Muscle of back (tissue), 13 donors: ENCODE data around the gene TMUB1. TPM values are rescaled to one million over a fixed set of nuclear protein-coding genes. Genes with fewer than 3 reads are reported as not detected.

Source experiments
- DNase-seq, 3 donors: peaks; one replicate each; pipeline versions ENCODE4 v3.0.0 to v3.0.0-alpha.2; 2013
- long read RNA-seq, 9 donors: transcript quantifications; one replicate each; lab custom pipeline, GENCODE V29; 2026
- polyA plus RNA-seq, 10 donors: library from polyadenylated mRNA; unstranded; fragments of 120-200 nt; gene quantifications; one replicate each; pipeline ENCODE4 v1.2.1, GENCODE V29; 2013; ENCODE audit not compliant: insufficient read length in 10 of 10

TMUB1 gene, protein sequence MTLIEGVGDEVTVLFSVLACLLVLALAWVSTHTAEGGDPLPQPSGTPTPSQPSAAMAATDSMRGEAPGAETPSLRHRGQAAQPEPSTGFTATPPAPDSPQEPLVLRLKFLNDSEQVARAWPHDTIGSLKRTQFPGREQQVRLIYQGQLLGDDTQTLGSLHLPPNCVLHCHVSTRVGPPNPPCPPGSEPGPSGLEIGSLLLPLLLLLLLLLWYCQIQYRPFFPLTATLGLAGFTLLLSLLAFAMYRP
- 10 to 100 TPM; 25.3 to 43.1 (median 29.8) TPM for polyA plus RNA-seq
- long read RNA-seq, donor 1, transcript TMUB1-203 (2 exons, 1,549 nt), result minor isoform, 8 of 20 reads
- long read RNA-seq, donor 1, transcript TMUB1-201 (3 exons, 1,353 nt), result major isoform, 10 of 20 reads
- long read RNA-seq, donor 1, partial matches to known transcripts, result 0 of 20 reads
- long read RNA-seq, donor 1, other reads (novel, unspliced or antisense), result 0 of 20 reads
- long read RNA-seq, donor 2, transcript TMUB1-201 (3 exons, 1,353 nt), result major isoform, 15 of 23 reads
- long read RNA-seq, donor 2, transcript TMUB1-203 (2 exons, 1,549 nt), result minor isoform, 8 of 23 reads
- long read RNA-seq, donor 2, partial matches to known transcripts, result 0 of 23 reads
- long read RNA-seq, donor 2, other reads (novel, unspliced or antisense), result 0 of 23 reads
- long read RNA-seq, donor 3, result 0 reads
- long read RNA-seq, donor 4, transcript TMUB1-203 (2 exons, 1,549 nt), result minor isoform, 6 of 22 reads
- long read RNA-seq, donor 4, transcript TMUB1-201 (3 exons, 1,353 nt), result major isoform, 13 of 22 reads
- long read RNA-seq, donor 4, partial matches to known transcripts, result 0 of 22 reads
- long read RNA-seq, donor 4, other reads (novel, unspliced or antisense), result 0 of 22 reads
- long read RNA-seq, donor 5, transcript TMUB1-201 (3 exons, 1,353 nt), result major isoform, 12 of 16 reads
- long read RNA-seq, donor 5, partial matches to known transcripts, result 0 of 16 reads
- long read RNA-seq, donor 5, other reads (novel, unspliced or antisense), result 0 of 16 reads
- long read RNA-seq, donor 6, transcript TMUB1-203 (2 exons, 1,549 nt), result minor isoform, 6 of 24 reads
- long read RNA-seq, donor 6, transcript TMUB1-201 (3 exons, 1,353 nt), result major isoform, 17 of 24 reads
- long read RNA-seq, donor 6, partial matches to known transcripts, result 0 of 24 reads
- long read RNA-seq, donor 6, other reads (novel, unspliced or antisense), result 0 of 24 reads
- long read RNA-seq, donor 7, transcript TMUB1-203 (2 exons, 1,549 nt), result minor isoform, 10 of 24 reads
- long read RNA-seq, donor 7, transcript TMUB1-201 (3 exons, 1,353 nt), result major isoform, 12 of 24 reads
- long read RNA-seq, donor 7, partial matches to known transcripts, result 0 of 24 reads
- long read RNA-seq, donor 7, other reads (novel, unspliced or antisense), result 0 of 24 reads
- long read RNA-seq, donor 8, transcript TMUB1-201 (3 exons, 1,353 nt), result major isoform, 8 of 12 reads
- long read RNA-seq, donor 8, partial matches to known transcripts, result 0 of 12 reads
- long read RNA-seq, donor 8, other reads (novel, unspliced or antisense), result 0 of 12 reads
- long read RNA-seq, donor 9, partial matches to known transcripts, result 0 of 2 reads
- long read RNA-seq, donor 9, other reads (novel, unspliced or antisense), result 0 of 2 reads

GRCh38 chr7:151083071-151083823 is at the start of gene TMUB1:
TMUB1 (minus strand) TSS chr7:151083493; CDS start chr7:151082563, 930 bp downstream.
- DNase-seq, result peak in 2 of 3 donors; percentile 69 to 88

DNA sequence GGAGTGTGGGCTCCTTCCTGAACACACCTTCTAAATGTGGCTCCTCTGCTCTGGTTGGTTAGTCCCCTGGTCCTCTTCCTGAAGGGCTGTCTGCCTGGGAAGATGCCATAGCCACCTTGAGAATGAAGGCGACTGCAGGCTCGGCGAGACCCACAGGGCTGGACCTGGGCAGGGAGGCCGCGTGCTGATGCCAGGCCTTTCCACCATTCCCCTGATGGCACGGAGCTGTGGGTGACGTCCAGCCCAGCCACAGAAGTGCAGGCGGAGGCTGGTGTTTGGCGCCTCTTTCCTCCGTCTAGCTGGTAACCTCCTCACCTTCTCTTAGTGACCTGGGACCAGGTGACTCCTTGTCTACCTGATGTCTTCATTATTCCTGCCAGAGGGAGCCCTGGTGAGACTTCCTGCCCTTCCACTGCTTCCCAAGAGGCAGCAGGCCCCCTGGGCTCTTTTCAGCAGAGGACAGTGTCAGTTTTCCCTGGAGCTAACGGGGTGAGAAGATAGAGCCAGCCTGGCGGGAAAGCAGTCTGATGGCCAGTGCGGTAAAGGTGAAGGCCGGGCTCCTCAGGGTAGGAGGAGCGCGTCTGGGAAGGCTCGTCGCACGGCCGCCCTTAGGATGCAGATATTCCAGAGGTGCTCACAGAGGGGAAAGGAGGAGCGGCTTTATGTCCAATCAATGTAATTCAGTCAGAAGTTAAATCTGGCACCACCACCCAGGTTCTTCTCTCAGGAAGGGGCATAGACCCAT is 49.3 kb upstream of the TMUB1 start:
- DNase-seq, result no peak

GRCh38 chr7:151131592-151132293 is 48.5 kb upstream of the TMUB1 start:
- DNase-seq, result peak; percentile 61 to 91 (median 74)

- no peak for DNase-seq
Observed at GRCh38 chr7:151131224-151131591, 47.9 kb upstream of the TMUB1 start.

DNA sequence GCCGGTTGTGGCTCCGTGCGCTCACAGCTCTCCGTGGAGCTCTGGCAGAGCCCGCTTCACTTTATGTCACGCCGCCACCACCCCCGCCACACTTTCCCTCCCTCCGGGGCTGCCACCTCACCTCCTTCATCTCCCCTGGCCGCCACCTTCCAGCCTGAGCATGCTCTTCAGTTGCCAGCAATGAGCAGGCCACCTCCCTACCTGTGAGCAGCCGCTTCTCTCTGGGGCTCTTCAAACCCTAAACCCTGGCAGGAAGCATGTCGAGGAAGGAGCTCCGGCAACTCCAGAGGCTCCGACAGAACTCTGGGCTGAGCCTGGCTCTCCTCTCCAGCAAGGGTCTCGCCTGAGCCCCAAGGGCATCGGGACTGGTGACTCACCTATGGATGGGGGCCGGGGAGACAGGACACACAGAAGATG is 47.5 kb upstream of the TMUB1 start:
- DNase-seq, result no peak

DNA sequence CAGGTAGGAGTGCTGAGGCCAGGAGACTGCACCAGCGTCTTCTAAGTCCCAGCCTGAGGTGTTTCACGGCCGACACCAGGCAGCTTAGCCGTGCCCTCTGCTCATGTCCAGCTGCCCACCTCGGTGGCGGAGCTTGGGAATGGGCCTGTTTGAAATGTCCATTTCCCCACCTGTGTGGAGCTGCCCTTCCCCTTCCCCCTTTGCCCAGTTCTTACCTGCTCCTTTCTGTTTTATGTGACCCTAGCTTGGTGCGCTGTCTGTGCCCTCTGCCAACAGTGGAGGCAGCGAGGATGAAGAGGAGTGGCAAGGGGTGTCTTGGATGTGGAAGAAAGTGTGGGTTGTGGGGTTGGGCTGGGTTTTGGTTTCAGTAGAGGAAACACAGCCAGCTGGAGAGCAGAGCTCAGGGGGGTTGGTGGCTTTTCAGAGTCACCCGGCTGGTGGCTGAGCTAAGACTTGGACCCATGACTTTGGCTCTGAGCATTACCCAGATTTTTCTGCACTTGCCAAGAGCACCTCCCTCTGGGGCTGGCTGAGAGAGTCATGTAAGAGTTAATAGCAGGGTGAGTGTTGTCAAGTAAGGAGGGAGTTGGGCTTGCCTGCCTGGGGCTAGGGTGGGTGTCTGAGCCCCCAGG is 46.8 kb upstream of the TMUB1 start:
- DNase-seq, result no peak

DNA sequence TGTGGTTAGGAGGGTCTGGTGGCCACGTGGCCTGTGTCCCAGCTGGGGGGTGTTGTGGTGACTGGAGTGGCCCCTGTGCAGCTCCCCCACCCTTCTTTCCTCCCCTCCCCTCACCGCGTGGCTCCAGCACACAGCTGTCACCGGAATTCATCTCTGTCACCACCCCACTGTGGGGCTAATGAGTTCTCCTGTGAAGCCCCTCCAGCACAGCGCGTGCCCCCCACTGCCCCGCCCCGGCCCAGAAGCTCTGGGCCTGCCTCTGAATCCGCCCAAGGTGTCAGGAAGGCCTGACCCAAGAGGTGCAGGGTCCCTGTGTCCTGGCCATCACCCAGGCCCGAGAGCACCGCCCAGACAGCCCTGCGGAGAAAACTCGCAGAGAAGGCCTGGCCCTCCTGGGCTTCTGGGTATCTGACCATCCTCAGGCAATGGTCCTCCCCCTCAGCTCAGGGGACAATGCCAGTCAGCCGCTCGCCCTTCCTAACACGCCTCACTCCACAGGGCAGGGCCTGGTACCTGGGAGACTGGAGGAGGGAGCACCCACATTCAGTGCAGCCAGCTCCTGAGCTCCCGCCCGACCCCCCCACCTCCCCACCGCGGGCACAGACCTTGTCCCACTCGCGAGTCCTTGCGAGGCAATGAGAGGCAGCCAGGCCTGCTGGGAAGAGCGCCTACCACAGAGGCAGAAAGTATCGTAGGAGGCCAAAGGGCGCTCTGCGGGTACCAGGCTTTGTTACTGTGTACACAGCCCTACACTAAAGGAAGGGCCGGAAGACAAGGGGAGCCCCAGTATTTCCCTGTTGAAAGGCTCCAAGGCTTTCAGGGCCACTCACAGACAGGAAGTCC is 46.0 kb upstream of the TMUB1 start:
- no peak for DNase-seq

DNA sequence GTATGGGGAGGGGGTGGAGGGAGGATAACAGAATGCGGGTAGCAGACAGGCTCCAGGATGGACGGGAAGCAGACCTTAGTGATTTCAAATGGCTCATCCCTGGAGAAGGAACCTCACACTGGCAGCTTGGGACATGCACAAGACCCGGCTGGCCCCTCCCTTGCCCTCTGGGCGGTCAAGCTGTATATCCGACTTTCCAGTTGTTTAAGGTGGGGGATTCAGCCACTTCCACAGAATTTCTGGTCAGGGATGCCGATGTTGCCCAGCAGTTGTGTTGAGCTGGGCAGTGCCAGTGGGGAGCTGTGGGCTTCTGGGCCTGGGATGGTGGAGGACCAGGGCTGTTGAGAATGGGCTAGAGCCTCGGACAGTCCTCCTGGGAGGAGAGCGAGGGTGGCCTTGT is 45.4 kb upstream of the TMUB1 start:
- no peak for DNase-seq

- no peak for DNase-seq
Observed at GRCh38 chr7:151128144-151128543, 44.9 kb upstream of the TMUB1 start.

GRCh38 chr7:151126491-151127137 is 43.3 kb upstream of the TMUB1 start:
- DNase-seq, result no peak

- DNase-seq, result peak in 2 of 3 donors; percentile 25 to 64
Observed at GRCh38 chr7:151125846-151126481, 42.7 kb upstream of the TMUB1 start.

GRCh38 chr7:151125470-151125845 is 42.2 kb upstream of the TMUB1 start:
- peak in 1 of 3 donors; percentile 62 for DNase-seq

DNA sequence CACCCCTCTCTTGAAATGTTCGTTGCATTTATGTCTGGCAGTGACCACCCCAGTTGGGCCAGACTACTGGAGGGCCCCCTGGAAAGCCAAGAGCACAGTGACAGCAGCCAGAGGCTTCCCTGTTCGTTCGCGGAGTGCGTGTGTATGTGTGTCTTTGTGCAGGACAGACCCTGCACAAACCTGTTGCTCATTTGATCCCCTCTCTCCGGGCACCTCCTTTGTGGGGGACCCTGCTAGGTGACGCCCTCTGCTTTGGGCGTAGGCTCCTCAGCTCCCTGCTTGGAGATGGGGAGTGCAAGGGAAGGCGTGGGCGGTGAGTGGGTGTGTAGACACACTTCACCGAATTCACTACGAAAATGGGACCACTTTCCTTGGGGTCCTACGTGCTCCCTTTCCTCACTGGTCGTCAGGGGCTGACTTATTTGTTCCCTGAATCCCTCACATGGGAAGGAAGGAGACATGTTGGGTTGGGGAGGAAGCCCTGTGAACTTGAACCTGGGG is 41.7 kb upstream of the TMUB1 start:
- no peak for DNase-seq

GRCh38 chr7:151124481-151124880 is 41.2 kb upstream of the TMUB1 start:
- no peak for DNase-seq

GRCh38 chr7:151123822-151124464 is 40.6 kb upstream of the TMUB1 start:
- DNase-seq, result peak; percentile 70 to 91 (median 86)
